Middle frontal gyrus (tissue), 1 donor: Measurements from ENCODE around the gene TAF10.

Source experiments
- DNase-seq: peaks from one replicate; pipeline ENCODE4 v3.0.0-alpha.2; 2015; ENCODE audit warnings: low spot score; ENCODE audit errors: extremely low spot score

TAF10 gene

DNA sequence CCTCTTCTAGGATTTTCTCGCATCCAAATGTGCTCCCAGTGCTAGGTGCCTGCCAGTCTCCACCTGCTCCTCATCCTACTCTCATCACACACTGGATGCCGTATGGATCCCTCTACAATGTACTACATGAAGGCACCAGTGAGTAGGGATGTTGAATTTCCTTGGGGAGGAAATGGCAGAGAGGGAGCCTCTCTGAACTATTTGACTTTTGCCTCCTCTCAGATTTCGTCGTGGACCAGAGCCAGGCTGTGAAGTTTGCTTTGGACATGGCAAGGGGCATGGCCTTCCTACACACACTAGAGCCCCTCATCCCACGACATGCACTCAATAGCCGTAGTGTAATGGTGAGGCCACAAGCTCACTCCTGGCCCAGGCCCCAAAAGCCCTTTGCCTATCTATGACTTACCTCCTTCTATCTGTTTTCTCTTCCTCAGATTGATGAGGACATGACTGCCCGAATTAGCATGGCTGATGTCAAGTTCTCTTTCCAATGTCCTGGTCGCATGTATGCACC, 2.5 kb downstream of the TAF10 start:
- DNase-seq = no peak

DNA sequence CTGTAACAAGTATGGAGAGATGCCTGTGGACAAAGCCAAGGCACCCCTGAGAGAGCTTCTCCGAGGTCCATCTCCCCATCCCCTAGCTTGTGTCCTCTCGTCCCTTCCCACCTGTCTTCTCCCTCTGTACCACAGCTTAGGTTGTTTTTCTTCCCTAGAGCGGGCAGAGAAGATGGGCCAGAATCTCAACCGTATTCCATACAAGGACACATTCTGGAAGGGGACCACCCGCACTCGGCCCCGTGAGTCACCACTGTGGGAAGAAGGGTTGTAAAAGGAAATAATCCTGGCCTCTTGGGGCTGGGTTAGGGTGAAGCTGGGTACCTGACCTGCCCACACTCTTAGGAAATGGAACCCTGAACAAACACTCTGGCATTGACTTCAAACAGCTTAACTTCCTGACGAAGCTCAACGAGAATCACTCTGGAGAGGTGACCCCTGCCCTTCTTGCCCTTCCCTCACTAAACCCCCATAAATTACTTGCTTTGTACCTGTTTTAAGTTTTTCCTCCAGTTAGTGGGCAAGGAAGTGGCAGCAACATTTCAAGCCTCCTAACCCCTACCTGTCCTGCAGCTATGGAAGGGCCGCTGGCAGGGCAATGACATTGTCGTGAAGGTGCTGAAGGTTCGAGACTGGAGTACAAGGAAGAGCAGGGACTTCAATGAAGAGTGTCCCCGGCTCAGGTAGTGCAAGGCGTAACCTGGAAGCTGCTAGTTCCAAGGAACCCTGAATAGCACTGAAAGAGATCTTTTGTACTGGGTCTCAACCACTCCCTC, 3.1 kb downstream of the TAF10 start:
- no peak for DNase-seq

DNA sequence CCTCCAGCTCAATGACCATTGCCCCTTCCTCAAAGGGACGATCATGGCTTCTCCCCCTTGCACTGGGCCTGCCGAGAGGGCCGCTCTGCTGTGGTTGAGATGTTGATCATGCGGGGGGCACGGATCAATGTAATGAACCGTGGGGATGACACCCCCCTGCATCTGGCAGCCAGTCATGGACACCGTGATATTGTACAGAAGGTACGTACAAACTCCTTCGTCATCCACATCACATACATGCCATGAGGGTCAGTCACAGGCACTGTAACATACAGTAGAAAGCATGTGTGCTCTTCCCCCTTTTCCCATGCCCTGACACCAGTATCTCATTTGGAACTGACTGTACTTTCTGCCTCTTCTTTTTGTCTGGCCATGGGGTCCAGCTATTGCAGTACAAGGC, 4.0 kb downstream of the TAF10 start:
- DNase-seq = no peak

DNA sequence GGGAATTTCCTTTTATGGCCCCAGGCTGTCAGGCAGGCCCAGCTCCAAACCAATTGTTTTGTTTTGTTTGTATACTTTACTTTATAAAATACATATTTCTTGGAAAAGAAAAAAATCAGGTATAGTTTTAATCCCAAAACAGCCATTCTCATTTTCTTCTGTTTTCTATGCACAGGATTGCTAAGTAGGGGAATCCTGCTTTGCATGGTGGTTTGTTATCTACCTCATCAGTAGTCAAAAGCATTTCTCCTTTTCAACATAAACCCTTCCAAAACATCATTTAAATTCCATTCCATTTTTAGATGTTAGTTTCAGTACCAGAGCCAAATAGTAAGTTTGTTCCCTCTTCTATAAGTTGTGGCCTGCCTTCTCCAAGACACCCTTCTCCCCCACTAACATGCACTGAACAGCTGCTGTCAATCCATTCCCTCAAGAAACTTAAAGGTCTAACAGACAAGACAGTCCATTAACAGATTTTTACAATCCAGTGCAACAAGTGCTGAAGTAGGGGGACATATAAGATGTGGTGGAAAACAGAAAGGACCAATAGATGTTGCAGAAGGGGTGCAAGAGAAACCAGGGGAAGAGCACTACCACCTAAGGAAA, 4.7 kb downstream of the TAF10 start:
- no peak for DNase-seq

DNA sequence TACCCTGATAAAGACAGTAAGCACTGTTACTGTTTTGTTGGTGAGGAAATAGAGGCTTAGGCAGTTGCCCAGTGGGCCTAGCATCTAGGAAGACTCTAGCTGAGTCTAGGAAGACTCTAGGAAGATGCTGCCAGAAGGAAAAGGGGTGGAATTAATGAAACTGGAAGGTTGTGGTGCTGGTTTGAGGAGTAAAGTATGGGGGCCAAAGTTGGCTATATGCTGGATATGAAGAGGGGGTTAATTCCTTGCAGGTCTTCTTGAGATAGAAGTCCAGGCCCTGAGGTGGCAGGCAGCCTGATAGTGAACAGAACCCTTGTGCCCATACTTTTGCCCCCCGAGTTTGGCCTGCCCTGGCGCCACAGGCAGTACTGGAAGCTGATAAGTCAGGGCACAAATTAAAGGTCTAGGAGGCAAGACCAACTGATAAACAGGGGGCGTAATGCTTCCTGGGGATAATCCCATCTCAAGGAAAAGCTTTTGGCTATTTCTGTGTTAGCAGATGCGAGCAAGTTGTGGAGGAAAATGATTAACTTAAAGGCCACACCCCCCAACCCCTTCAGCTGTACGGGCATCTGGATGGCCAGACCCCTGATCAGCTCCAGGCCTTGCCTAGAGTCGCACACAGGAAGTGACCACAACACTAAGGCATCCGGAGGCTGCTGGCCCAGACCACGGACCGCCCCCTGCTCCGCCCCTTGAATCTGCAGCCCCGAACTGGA, 5.4 kb downstream of the TAF10 start:
- no peak for DNase-seq

DNA sequence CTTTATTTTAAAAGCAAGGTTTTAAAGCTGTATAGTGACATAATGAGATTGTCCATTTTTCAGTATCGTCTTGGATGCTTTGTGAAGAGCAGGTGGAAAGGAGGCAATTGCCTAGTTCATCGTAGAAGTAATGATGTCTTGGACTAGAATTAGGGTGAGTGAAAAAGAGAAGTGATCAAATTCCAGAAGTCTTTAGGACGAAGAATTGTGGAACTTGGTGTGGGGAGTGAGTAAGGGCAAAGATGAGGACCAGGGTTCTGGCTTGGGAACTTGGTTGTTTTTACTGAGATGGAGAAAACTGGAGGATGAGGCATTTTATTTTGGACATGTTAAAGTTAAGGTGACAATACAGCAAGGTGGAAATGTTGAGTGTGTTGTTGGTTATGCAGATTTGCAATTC, 7.2 kb downstream of the TAF10 start:
- DNase-seq = no peak

DNA sequence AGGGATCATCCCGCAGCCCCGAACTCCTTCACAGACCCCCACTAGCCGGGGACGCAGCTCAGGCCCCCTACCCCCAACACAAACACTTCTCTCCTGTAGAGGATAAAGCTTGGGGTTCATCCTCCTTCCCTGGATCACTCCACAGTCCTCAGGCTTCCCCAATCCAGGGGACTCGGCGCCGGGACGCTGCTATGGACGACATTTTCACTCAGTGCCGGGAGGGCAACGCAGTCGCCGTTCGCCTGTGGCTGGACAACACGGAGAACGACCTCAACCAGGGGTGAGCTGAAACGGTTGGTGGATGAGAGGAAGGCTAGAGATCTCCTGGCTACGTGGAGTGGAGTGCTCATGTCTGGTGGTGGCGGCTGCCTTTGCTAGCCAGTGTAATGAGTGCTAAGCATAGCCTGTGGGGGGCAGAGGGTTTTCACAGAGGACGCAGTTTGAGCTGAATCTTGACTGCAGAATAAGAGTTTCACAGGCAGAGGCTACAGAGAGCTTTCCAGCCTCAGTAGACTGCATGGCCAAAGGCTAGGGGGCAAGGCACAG, 7.9 kb downstream of the TAF10 start:
- DNase-seq = no peak

DNA sequence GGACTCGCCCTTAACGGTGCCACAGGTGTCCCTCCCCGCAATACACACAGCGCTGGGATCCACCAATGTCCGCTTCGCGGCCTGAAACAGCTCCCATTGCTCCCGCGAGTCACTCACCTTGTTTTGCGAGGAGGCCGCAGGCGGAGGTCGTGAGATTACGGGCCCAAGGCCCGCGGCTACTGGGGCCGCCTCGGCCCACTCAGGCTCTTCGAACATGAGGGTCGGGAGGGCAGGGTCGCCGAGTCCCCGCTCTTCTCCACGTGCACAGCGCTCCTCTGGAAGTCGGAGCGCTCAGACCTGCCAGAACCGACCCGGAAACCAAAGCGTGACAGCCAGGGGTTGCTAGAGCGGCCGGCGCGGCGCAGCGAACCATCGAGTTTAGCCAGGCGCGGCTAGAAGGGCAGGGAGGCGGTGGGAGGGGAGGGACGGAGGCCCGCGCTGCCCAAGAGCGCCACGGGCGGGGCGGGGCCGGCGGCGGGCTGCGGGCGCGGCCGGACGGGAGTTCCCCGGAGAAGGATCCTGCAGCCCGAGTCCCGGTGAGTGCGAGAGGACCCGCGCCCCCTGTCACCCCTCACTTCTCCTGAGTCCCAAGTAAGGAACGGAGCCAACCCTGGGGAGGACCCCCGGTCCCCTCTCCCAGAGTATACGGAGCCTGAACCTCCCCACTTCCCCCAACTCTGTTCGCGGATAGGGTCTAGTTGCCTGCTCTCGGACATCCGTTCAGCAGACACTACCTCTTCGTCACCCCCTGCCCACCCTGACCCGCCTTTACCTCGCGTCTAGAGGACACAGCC, 8.5 kb downstream of the TAF10 start, which contains the start of the genes ILK and RRP8:
ILK (plus strand) TSS at position 488 of the 794 bp plus-strand sequence. CDS start 498 bp downstream, outside the sequence.
RRP8 (minus strand) TSS at position 330 of the 794 bp plus-strand sequence; CDS start at position 216, 114 bp downstream.
- peak; percentile 80 for DNase-seq

DNA sequence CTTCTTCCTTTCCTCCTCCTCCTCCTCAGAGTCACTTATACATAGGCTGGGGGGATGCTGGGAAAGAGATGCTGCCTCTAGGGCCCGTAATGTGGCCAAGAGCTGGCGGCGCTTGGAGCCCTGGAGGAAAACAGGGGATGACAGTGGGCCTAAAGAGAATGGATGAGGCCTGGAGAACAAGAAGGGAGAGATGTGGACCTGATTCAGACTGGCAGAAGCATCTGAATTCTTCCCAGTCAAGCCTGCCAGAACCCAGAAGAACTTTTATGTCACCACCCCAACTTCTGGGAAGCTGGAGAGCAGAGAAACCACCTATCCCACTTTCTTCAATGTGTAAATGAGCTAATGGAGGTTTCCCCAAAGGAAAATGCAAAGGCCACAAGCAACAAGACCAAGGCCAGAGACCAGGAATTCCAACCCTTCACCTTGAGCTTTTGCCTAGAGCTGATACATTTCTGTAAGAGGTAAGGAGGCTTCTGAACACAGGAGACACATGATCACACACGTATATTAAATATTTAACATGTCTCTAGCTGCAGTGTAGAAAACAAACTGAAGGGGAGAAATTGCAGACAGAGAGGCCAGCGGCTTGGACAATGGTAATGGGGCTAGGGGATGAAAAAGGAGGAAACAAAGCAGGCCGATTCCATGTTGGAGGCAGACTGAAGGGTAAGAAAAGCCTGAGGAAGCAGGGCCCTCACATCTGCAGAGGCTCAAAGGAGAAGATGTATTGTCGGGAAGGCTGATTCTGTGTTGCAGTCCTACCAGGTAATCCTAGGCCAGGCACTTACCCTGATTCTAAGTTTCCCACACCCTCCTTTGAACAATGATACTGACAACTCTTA, 9.7 kb downstream of the TAF10 start:
- no peak for DNase-seq

DNA sequence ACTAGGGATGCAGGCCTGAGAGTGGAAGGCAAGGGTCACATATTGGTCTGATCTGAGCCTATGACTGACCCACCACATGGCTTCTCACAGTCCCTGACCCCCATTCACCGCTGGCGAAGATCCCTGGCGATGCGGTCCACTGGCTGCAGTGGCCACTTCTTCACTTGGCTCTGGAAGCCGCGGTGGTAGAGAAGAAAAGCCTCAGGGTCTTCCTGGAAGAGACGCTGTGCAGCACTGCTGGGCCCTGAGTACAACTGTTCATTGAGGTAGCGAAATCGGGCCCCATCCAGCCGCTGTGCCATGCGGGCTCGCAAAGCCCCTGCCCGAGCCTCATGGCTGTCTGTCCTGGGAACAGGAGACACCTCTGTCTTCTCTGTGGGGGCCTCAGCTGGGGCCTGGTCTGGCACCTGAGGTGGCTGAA, 11.0 kb downstream of the TAF10 start:
- no peak for DNase-seq

DNA sequence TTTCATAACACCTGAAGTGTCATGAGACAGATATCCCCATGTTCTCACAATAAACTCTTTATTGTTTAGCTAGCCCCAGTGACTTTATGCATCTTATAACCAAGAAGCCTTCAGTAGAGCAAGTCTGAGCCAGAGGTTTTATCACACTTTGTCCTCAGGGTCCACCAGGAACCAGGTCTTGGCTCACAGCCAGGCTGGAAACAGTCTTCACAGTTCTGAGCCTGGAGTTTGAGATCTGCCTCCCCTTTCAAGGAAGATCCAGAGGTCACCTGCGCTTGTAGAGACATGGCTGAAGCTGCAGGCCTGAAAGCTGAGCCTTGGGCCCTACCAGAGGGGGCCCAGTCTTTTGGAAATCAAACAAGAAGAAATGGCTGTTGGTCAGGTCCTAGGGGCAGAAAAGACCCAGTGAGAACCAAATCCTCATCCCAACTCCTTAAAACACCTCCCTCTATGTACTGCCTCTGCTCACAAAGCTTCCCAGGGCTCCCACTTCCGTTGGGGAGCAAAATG, 12.1 kb downstream of the TAF10 start:
- no peak for DNase-seq

DNA sequence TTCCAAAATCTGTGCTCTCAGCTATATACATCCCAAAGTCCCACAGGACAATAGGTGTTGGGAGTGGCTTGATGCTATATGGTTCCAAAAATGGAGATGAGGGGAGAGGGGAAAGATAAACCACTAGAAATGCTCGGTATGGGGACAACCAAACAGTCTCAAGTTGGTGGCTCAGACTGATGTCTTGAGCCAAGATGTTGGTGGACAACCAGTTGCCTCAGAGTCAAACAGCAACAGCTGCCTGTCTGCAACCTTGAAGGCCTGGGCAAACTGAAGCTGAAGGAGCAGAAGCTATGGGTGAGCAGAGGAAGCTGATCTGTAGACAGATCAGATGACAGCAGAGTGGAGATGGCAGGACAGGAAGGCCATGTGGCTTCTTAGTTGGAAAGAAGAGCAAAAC, 12.6 kb downstream of the TAF10 start:
- no peak for DNase-seq

DNA sequence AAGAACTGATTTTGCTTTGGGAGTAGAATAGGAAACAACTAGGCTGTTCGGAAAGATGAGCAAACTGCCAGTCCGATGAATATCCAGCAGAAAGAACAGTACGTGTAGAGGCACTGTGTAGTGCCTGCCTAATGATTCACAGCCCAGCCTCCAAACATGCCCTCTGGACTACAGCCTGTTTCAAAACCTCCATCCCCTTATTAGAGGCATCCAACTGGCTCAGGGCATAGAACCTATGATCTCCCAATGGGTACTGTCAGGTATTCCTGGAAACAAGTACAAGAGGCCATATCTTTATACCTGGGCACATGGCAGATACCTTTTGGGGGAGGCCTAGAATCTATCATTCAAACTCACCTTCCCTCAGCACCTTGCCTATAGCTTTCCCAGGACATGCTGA, 13.5 kb downstream of the TAF10 start:
- DNase-seq = no peak

DNA sequence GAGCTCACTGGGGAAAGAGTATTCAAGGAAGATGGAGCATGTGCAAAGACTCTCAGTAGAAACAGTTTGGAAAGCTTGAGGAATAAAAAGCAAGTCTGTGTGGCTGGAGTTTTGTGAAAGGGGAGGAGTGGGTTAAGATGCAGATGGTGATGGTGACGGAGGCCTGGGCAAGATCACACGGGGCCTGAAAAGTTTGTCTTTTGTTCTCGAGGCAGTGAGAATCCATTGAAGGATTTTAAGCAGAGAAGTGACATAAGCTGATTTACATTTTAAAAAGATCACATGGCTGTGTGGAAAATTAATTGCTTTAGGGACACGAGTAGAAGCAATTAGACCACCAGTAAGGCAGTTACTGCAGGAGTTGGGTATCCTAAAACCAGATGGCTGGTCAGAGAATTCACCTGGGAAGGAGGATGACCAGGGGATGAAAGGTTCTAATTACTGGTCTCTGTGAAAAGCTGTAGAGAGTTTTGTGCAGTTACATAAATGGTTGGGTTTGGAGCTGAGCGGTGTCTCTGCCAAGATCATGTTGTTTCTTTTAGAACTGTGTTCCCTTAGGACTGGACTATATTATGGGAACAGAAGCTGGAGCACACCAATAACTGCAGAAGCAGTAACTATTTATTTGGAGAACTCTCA, 15.7 kb downstream of the TAF10 start:
- DNase-seq = no peak

DNA sequence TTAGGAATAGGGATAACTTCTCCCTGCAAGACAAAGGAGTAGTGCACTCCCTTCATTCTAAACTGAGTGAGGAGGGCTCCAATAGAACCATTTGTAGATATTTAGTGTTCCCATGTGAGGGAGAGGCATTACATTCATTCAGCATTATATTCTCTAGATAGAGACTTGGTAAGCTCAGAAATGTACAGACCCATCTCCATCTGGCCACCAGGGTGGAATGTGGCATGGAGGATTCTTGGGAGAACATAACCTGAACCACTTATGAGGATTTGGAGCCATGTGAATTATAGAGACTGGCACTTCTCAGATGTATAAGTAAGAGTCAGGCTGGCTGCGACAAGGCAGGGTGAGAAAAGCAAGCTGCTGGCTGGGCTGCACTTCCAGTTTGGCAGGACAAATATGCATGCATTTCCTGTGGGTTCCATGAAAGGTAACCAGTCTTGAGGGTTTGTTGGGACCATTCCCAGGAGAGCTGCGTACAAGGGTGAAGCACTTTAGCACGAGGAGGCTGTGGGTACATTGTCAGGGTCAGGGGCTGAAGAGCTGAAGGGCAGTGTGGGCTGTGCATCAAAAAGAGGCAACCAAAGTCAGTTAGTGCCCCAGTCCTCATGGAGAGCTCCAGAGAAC, 17.8 kb downstream of the TAF10 start:
- no peak for DNase-seq

DNA sequence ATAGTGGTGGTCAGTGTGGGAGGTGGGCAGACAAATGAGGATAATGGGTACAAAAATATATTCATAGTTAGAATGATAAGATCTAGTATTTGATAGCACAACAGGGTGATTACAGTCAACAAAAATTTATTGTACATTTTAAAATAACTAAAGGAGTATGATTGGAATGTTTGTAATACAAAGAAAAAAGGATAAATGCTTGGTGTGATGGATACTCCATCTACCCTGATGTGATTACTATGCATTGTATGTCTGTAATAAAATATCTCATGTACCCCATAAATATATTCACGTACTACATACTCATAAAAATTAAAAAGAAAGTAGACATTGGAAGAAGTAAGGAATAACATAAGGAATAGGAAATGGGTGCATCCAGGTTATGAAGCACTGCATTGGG, 24.0 kb downstream of the TAF10 start:
- DNase-seq = no peak

DNA sequence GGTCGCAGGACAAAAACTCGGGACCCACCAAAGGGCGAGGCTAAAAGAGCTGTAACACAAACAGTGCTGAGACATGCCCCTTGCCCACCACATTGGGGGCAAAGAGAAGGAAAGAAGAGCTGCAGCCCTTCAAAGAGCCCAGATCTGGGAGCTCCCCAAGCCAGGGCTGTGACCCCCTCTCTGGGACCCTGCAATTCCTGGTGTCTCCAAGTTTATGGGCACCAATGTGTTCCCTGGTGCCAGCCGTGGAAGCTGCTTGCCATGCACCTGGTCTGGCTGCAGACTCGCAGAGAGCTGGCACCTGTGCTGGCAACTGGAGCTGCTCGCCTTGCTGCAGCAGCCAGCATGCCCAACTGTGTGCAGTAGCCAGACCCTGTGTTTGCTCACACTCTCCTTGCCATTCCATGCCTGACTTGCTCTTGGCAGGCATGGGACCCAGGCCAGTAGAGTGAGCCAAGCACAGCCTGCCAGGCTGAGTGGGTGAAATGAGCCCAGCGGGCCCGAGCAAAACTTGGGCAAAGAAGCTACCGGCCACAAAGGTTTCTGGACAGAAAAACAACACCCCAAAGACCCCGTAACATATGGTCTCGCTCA, 24.6 kb downstream of the TAF10 start:
- no peak for DNase-seq
